Hepatocyte (in vitro differentiated cells): Measurements from ENCODE around the gene AGRP. TPM values are rescaled to one million over a fixed set of nuclear protein-coding genes. Genes with fewer than 3 reads are reported as not detected.

Experiments
- DNase-seq: peaks from one replicate; pipeline ENCODE4 v3.0.0-alpha.2; 2016; ENCODE audit warnings: low spot score
- H2AFZ ChIP-seq: fragments of 200-600 bp; sonication (generic); 2 replicates; pipeline ENCODE4 v1.6.0; 2016; ENCODE audit warnings: antibody characterized with exemption, mild to moderate bottlenecking
- H3K27ac ChIP-seq: fragments of 200-600 bp; sonication (generic); 2 replicates; pipeline ENCODE4 v1.5.1; 2016; ENCODE audit warnings: mild to moderate bottlenecking
- H3K27me3 ChIP-seq: fragments of 200-600 bp; sonication (generic); 2 replicates; pipeline ENCODE4 v1.6.1; 2016
- H3K36me3 ChIP-seq: fragments of 200-600 bp; sonication (generic); replicated peaks from 2 replicates; pipeline ENCODE4 v1.5.1; 2016; ENCODE audit warnings: low read depth; ENCODE audit not compliant: insufficient read depth
- H3K4me1 ChIP-seq: fragments of 200-600 bp; sonication (generic); 2 replicates; pipeline ENCODE4 v1.5.1; 2016; ENCODE audit warnings: mild to moderate bottlenecking, moderate library complexity; ENCODE audit not compliant: insufficient read depth
- H3K4me2 ChIP-seq: fragments of 200-600 bp; sonication (generic); 2 replicates; pipeline ENCODE4 v1.6.0; 2016
- H3K4me3 ChIP-seq: fragments of 200-600 bp; sonication (generic); 2 replicates; pipeline ENCODE4 v1.5.1; 2016; ENCODE audit warnings: mild to moderate bottlenecking
- H3K79me2 ChIP-seq: fragments of 200-600 bp; sonication (generic); 2 replicates; pipeline ENCODE4 v1.6.0; 2017; ENCODE audit warnings: mild to moderate bottlenecking
- H3K9me2 ChIP-seq: fragments of 200-600 bp; sonication (generic); replicated peaks from 2 replicates; pipeline ENCODE4 v1.6.0; 2017; ENCODE audit warnings: mild to moderate bottlenecking; ENCODE audit not compliant: insufficient read depth
- H3K9me3 ChIP-seq: fragments of 200-600 bp; sonication (generic); 2 replicates; pipeline ENCODE4 v1.5.1; 2016; ENCODE audit warnings: low read depth, mild to moderate bottlenecking
- H4K20me1 ChIP-seq: fragments of 200-600 bp; sonication (generic); 2 replicates; pipeline ENCODE4 v1.6.0; 2016; ENCODE audit warnings: mild to moderate bottlenecking; ENCODE audit not compliant: insufficient read depth, poor library complexity, severe bottlenecking
- EZH2 ChIP-seq: fragments of 200-600 bp; sonication (generic); IDR thresholded peaks from 2 replicates; pipeline ENCODE4 v1.6.1; 2016; ENCODE audit warnings: antibody characterized with exemption, mild to moderate bottlenecking, borderline replicate concordance
- EZH2phosphoT487 ChIP-seq: fragments of 200-600 bp; sonication (generic); IDR thresholded peaks from one replicate; pipeline ENCODE4 v1.6.1; 2018; ENCODE audit warnings: antibody characterized with exemption, mild to moderate bottlenecking, low read depth, moderate library complexity; ENCODE audit not compliant: unreplicated experiment, severe bottlenecking
- WGBS: methylation state at CpG from one replicate; pipeline ENCODE4 v1.1.6; 2016; ENCODE audit warnings: low lambda C conversion rate; ENCODE audit errors: missing lambda C conversion rate; 5-methylcytosine and 5-hydroxymethylcytosine counted together
- polyA plus RNA-seq: library from polyadenylated mRNA; unstranded; fragments of >200 nt; fragmentation: Nextera tagmentation; extraction: Ambion mirVana; gene quantifications from 2 replicates; pipeline ENCODE4 v1.2.1, GENCODE V29; 2016
- total RNA-seq: library from RNA; depleted of rRNA; stranded (reverse); fragments of >200 nt; gene quantifications from 2 replicates; pipeline ENCODE4 v1.2.3, GENCODE V29; 2014
- TF ChIP-seq, protein P1 (sequence below): fragments of 200-600 bp; sonication (generic); IDR thresholded peaks from 2 replicates; pipeline ENCODE4 v1.5.1; 2016; ENCODE audit warnings: antibody characterized with exemption, mild to moderate bottlenecking; ENCODE audit not compliant: poor library complexity

AGRP gene
- total and polyA plus RNA-seq, 2 experiments from 2014 or later, result 0.93 to 1.9 TPM

DNA sequence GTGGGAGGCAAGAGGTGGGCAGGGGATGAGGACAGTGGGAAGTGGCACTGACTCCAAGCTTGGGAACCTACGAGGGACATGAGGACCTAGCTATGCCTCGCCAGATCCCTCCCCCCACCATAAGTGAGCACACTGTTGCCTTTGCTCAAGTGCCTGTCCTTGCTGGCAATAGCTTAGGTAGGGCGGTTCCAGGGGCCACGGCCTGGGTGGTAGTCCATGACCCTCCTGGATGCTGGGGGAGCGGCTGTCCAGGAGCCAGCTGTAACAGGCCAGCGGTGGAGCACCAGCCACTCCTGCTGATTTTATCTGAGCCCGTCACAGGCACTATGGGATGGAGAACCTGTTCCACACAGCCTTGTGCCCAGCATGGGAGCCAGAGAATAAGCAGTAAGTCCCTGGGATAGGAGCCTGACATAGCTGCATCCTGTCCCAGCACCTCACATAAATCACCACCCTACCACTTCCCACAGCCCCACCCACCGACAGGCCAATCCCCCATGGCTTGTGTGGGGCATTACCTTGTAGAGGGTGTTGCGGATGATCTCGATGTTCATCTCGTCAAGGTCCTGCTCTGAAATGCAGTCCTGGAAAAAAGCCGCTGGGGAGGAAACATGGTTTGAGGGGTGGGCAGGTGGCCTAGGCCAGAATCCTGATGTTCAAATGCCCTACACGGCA, 40.6 kb downstream of the AGRP start:
- Histone ChIP-seq H4K20me1 (peaks cover 43% of the 10 kb centered on the region), H3K27me3 (no peaks in the 10 kb centered on the region), H3K27ac (no peak overlapping the region), H3K4me1 (peaks cover 20% of the 10 kb centered on the region), H3K36me3 (no peaks in the 10 kb centered on the region), H3K9me2 (no peaks in the 10 kb centered on the region), H2AFZ (no peak overlapping the region), H3K9me3 (no peaks in the 10 kb centered on the region), H3K4me2 (no peak overlapping the region), H3K4me3 (no peak overlapping the region), H3K79me2 (peaks cover under 1% of the 10 kb centered on the region)
- 95% methylated on average over 13 of the region's 13 CpGs for WGBS
- TF ChIP-seq EZH2phosphoT487, result no peak
- TF ChIP-seq, protein P1, sequence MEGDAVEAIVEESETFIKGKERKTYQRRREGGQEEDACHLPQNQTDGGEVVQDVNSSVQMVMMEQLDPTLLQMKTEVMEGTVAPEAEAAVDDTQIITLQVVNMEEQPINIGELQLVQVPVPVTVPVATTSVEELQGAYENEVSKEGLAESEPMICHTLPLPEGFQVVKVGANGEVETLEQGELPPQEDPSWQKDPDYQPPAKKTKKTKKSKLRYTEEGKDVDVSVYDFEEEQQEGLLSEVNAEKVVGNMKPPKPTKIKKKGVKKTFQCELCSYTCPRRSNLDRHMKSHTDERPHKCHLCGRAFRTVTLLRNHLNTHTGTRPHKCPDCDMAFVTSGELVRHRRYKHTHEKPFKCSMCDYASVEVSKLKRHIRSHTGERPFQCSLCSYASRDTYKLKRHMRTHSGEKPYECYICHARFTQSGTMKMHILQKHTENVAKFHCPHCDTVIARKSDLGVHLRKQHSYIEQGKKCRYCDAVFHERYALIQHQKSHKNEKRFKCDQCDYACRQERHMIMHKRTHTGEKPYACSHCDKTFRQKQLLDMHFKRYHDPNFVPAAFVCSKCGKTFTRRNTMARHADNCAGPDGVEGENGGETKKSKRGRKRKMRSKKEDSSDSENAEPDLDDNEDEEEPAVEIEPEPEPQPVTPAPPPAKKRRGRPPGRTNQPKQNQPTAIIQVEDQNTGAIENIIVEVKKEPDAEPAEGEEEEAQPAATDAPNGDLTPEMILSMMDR, result no peak
- no peak for TF ChIP-seq EZH2
- DNase-seq, result no peak

DNA sequence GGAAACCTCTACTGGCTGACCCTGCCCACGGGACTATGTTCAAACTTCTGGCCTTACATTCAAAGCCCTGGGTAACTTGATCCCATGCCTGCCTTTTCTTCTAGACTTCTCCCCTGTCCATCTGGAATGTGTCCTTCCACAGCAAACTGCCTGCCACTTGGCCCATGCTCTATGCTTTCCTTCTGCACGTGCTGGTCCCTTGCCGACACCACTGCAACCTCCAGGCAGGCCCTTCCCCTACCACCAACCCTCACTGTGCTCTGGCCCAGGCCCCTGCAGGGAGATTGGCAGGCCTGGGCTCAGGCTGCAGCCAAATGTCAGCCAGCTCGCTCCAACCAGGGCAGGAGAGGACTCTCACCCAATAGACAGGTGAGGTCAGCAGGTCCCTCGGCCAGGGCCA, 41.4 kb downstream of the AGRP start:
- Histone ChIP-seq H4K20me1 (peaks cover 35% of the 10 kb centered on the region), H3K27me3 (no peaks in the 10 kb centered on the region), H3K9me2 (no peaks in the 10 kb centered on the region), H3K36me3 (no peaks in the 10 kb centered on the region), H3K79me2 (no peaks in the 10 kb centered on the region), H3K4me1 (peaks cover 12% of the 10 kb centered on the region), H3K9me3 (no peaks in the 10 kb centered on the region), H2AFZ (no peak overlapping the region), H3K4me3 (no peak overlapping the region), H3K27ac (no peak overlapping the region), H3K4me2 (no peak overlapping the region)
- TF ChIP-seq, protein P1, result no peak
- TF ChIP-seq EZH2phosphoT487 (no peak), EZH2 (no peak)
- 75% methylated on average over 5 of the region's 5 CpGs for WGBS
- DNase-seq, result no peak

DNA sequence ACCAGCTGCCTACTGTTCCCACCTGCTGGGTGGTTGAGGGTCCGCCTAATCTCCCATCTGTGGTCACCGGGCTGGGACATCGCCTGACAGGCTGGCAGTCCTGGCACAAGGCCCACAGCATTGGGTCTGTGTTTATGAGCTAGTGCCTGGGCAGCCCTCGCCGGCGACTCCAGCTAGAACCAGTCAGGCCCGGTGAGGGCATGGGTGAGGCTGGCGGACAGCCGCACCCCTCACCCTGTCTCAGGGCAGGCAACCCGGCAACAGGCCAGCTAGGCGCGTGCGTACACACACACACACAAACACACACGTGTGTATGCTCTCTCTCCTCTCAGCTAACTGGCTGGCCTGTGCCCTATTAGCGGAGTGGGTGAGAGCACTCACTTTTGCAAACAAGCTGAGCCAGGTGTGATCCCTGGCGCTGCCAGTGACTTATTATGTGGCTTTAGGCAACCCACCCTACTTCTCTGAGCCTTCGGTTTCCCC, 42.0 kb downstream of the AGRP start:
- WGBS, result 93% methylated on average over 17 of the region's 17 CpGs
- DNase-seq, result no peak
- H3K27ac ChIP-seq, result no peak overlapping the region

More for the DNA sequence above, 42.0 kb downstream of the AGRP start:
- no peaks in the 10 kb centered on the region for H3K27me3 ChIP-seq
- no peak for TF ChIP-seq EZH2
- TF ChIP-seq EZH2phosphoT487, result no peak
- TF ChIP-seq, protein P1, result no peak
- no peaks in the 10 kb centered on the region for H3K36me3 ChIP-seq
- H3K4me2 ChIP-seq, result no peak overlapping the region
- peaks cover 29% of the 10 kb centered on the region for H4K20me1 ChIP-seq
- no peaks in the 10 kb centered on the region for H3K79me2 ChIP-seq
- no peaks in the 10 kb centered on the region for H3K9me2 ChIP-seq
- no peak overlapping the region for H3K4me3 ChIP-seq
- H2AFZ ChIP-seq, result no peak overlapping the region
- H3K4me1 ChIP-seq, result peaks cover 6% of the 10 kb centered on the region
- H3K9me3 ChIP-seq, result no peaks in the 10 kb centered on the region
